Measurements from ENCODE around the gene ZFP2. TPM values are rescaled to one million over a fixed set of nuclear protein-coding genes. Genes with fewer than 3 reads are reported as not detected.

ZFP2 gene
- polyA plus RNA-seq, 2 of the 4 experiments (the other 2 are of a cell fraction) = 0.05 to 0.10 TPM

GRCh38 chr5:178861627-178862026 is 34.1 kb upstream of the ZFP2 start:
- peaks cover 63% of the 10 kb centered on the region for H3K9me3 ChIP-seq
- 93% methylated on average over 8 of the region's 8 CpGs for WGBS (ENCODE audit: missing lambda C conversion rate)
- CTCF ChIA-PET = no interaction called here
- H3K4me3 ChIP-seq = no peak overlapping the region
- H3K27ac ChIP-seq = no peak overlapping the region
- POLR2A ChIA-PET = no interaction called here
- no peaks in the 10 kb centered on the region for H3K4me1 ChIP-seq
- FAIRE-seq (no peak), DNase-seq (ENCODE audit: low read depth in 1 of 2, low spot score in 1 of 2) (no peak), ATAC-seq (no peak)
- no peak for TF ChIP-seq BCL3 (IDR thresholded peaks at IDR 0.05)
- TF ChIP-seq NFE2L2 (conservative IDR thresholded peaks at IDR 0.05; ENCODE audit: low read length) = no peak
- no peak for TF ChIP-seq KDM1A (IDR thresholded peaks at IDR 0.05; ENCODE audit: low read depth)
- no peak for TF ChIP-seq TFCP2L1 (CRISPR knock-in tag; IDR thresholded peaks at IDR 0.05)
- TF ChIP-seq KDM5A (IDR thresholded peaks at IDR 0.05) = no peak
- no peak for TF ChIP-seq MYC (IDR thresholded peaks at IDR 0.05; ENCODE audit: borderline replicate concordance, low read length)
- no peak for TF ChIP-seq PBX3 (IDR thresholded peaks at IDR 0.05)
- no peak overlapping the region for H3K4me2 ChIP-seq

- no peak for DNase-seq (ENCODE audit: low read depth in 1 of 2, low spot score in 1 of 2)
- 80% methylated on average over 4 of the region's 4 CpGs for WGBS (ENCODE audit: missing lambda C conversion rate)
- TF ChIP-seq PBX3 (IDR thresholded peaks at IDR 0.05) (no peak), E2F6 (IDR thresholded peaks at IDR 0.05; ENCODE audit: borderline replicate concordance, low read depth) (no peak), HOXA7 (CRISPR knock-in tag; IDR thresholded peaks at IDR 0.05) (no peak), HES2 (IDR thresholded peaks at IDR 0.05) (no peak), EHMT2 (IDR thresholded peaks at IDR 0.05; ENCODE audit: low read depth) (no peak), KDM1A (IDR thresholded peaks at IDR 0.05; ENCODE audit: low read depth) (no peak), ZC3H11A (IDR thresholded peaks at IDR 0.05) (no peak), TP53 (CRISPR knock-in tag; IDR thresholded peaks at IDR 0.05) (no peak), ELK1 (IDR thresholded peaks at IDR 0.05; ENCODE audit: low read depth, low read length) (no peak), ATOH8 (CRISPR knock-in tag; IDR thresholded peaks at IDR 0.05; ENCODE audit: low read depth) (no peak), SREBF2 (IDR thresholded peaks at IDR 0.05) (no peak), HOXB13 (CRISPR knock-in tag; IDR thresholded peaks at IDR 0.05; ENCODE audit: low read depth) (no peak)
- Histone ChIP-seq H3K4me2 (no peak overlapping the region), H3K4me1 (no peaks in the 10 kb centered on the region), H3K27ac (no peak overlapping the region), H3K4me3 (no peak overlapping the region), H3K9me3 (peaks cover 72% of the 10 kb centered on the region)
- POLR2A ChIA-PET = no interaction called here
- CTCF ChIA-PET = no interaction called here
- no peak for FAIRE-seq
- no peak for ATAC-seq
Observed at GRCh38 chr5:178866946-178867345, 28.8 kb upstream of the ZFP2 start.

GRCh38 chr5:178869577-178869976 is 26.1 kb upstream of the ZFP2 start:
- Histone ChIP-seq H3K4me1 (no peaks in the 10 kb centered on the region), H3K9me3 (peaks cover 81% of the 10 kb centered on the region), H3K4me2 (no peak overlapping the region), H3K27ac (no peak overlapping the region), H3K4me3 (no peak overlapping the region)
- WGBS (ENCODE audit: missing lambda C conversion rate) = 87% methylated on average over 8 of the region's 8 CpGs
- CTCF ChIA-PET = no interaction called here
- DNase-seq (ENCODE audit: low read depth in 1 of 2, low spot score in 1 of 2) (no peak), FAIRE-seq (no peak), ATAC-seq (no peak)
- POLR2A ChIA-PET = no interaction called here
- TF ChIP-seq CHD4 (IDR thresholded peaks at IDR 0.05; ENCODE audit: borderline replicate concordance) (no peak), SREBF2 (IDR thresholded peaks at IDR 0.05) (no peak), GATA3 (IDR thresholded peaks at IDR 0.05; ENCODE audit: borderline replicate concordance) (no peak), ZSCAN20 (CRISPR knock-in tag; IDR thresholded peaks at IDR 0.05) (no peak), ELK1 (IDR thresholded peaks at IDR 0.05; ENCODE audit: low read depth, low read length) (no peak), RFX5 (IDR thresholded peaks at IDR 0.05) (no peak), ZFP36 (IDR thresholded peaks at IDR 0.05; ENCODE audit: borderline replicate concordance, partially characterized antibody) (no peak), JUN (IDR thresholded peaks at IDR 0.05) (no peak), FOXS1 (CRISPR knock-in tag; IDR thresholded peaks at IDR 0.05) (no peak), RCOR1 (IDR thresholded peaks at IDR 0.05; ENCODE audit: low read depth, low read length) (no peak), MAFK (IDR thresholded peaks at IDR 0.05; ENCODE audit: partially characterized antibody) (no peak), MAZ (IDR thresholded peaks at IDR 0.05; ENCODE audit: borderline replicate concordance, low read depth, low read length) (no peak), RNF2 (IDR thresholded peaks at IDR 0.05; ENCODE audit: borderline replicate concordance, low read depth) (no peak)

Data from A549 (cell line).